HG02763 (cell line): ENCODE data around the gene SH3D21.

Experiments used
- ATAC-seq: cut with Tn5 transposase; IDR thresholded peaks from one replicate; pipeline ENCODE4 v1.9.1; 2021; ENCODE audit warnings: mild to moderate bottlenecking, moderate library complexity; ENCODE audit not compliant: unreplicated experiment

Gene SH3D21

DNA sequence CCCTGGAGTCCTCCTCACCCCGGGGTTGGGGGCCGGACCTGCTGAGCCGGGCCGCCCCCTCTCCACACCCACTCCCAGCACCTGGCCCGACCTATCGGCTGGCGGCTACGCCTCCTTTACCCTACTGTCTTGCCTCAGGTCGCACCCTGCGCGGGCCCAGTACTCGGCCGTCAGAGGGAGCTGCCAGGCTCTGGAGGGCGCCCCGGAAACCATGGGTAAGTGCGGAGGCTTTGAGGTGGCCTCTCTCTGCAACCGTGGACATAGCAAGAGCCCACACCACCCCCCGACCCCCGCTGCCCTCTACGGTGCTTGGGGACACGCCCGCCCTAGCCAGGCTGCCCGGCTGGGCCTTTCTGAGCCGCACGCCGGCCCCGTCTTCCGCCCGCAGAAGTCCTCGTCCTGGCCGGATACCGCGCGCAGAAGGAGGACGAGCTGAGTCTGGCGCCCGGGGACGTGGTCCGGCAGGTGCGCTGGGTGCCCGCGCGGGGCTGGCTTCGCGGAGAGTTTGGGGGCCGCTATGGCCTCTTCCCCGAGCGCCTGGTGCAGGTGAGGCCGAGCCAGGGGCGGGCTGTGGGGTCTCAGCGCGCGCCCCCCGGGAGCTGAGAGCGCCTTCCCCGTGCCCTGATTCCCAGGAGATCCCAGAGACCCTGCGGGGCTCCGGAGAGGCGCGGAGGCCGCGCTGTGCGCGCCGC is at the start of gene SH3D21:
Gene SH3D21, plus strand, starts transcription at position 159 of the 692 bp plus-strand sequence. Its CDS starts 53 bp downstream, at position 212.
- peak; percentile 23 for ATAC-seq

- ATAC-seq, result no peak
Measured at GRCh38 chr1:36256558-36257374, 49.4 kb upstream of the SH3D21 start.

- no peak for ATAC-seq
Measured at GRCh38 chr1:36257375-36257767, 48.8 kb upstream of the SH3D21 start.

GRCh38 chr1:36258960-36259344 is 47.2 kb upstream of the SH3D21 start:
- no peak for ATAC-seq

DNA sequence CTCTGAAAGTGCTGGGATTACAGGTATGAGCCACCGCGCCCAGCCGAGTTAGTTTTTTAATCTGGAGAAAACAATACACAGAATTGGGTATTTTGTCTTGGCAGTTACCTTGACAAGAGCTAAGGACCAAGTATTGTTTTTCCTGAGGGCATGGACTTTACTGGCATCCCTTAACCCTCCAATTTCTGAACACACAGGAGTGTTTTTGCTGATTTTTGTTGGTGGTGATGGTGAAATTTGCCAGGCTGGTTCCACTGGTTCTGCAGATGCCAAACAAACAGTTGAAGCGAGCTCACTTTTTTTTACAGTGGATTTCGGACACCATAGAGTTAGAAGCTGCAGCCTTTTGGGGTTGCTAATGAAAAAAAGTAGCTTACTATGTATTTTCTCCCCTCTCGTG is 37.2 kb upstream of the SH3D21 start:
- ATAC-seq, result no peak

GRCh38 chr1:36269408-36269838 is 36.7 kb upstream of the SH3D21 start:
- no peak for ATAC-seq

- no peak for ATAC-seq
Measured at GRCh38 chr1:36273024-36273423, 33.1 kb upstream of the SH3D21 start.

GRCh38 chr1:36274201-36274600 is 32.0 kb upstream of the SH3D21 start:
- no peak for ATAC-seq

GRCh38 chr1:36276688-36277087 is 29.5 kb upstream of the SH3D21 start:
- no peak for ATAC-seq

GRCh38 chr1:36279110-36279788 is 26.9 kb upstream of the SH3D21 start:
- ATAC-seq, result no peak

GRCh38 chr1:36279789-36280296 is 26.3 kb upstream of the SH3D21 start:
- ATAC-seq, result no peak

DNA sequence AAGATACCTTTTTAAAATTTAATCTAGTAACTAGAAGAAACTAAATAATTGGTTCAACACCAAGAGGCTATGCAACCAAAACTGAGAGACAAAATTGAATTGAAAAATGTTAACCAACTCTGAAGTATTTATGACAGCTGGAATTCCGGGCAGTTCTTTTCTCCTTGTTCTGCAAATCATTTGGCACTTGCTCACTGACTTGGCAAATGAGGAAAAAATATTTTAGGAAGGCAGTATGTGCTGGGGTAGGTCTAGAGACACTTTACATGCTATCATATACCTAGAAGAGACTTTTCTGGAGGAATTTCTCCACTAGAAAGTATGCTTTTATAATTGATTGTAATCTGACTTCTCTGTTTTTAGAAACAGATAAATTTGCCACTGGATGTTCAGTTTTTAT is 22.1 kb upstream of the SH3D21 start:
- ATAC-seq, result no peak

DNA sequence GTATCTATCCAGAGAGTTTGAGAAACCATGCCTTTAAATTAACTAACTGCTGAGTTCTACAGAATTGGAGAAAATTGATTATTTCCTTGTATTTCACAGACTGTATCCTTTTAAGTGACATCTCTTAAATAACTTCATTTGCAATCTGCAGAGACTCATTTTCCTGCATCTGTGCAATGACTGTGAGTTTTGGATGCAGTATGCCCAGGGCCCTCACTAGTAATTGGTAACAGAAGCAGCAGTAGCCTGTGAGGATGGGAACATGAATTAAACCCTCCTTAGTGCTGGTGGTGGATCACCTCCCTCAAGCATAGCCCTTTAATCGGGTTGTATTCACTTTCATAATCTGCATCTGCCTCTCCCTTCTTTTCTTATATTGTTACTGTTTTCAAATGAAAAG is 21.7 kb upstream of the SH3D21 start:
- ATAC-seq, result no peak

DNA sequence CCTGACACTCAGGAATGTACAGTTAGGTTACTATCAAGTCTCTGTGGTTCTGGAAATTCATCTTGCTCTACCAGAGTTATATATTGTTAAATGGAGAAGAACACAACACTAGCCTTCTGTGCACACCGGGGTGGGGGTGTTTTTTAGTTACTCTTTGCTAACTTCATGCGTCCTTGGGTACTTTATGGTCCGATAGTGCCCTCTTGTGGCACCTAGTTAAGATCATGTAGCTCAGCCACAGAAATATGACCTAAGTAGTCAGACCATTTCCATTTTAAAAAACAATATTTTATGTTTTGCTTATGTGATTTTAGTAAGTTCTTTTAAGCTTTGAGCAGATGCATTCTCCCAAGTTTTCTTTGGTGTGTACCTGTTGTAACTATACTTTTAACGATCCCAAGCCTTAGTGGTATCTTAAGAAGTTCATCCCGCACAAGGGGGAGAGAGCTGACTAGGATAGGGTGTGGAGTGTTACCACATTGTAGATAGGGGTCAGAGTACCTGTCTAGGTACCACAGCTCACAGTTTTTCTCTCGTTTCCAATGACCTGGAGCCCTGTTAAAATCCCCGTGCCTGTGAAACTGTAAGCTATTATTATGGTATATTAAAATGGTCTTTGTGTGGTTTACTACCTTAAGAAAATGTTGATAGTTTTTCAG is 20.6 kb upstream of the SH3D21 start:
- no peak for ATAC-seq

GRCh38 chr1:36286802-36287201 is 19.4 kb upstream of the SH3D21 start:
- no peak for ATAC-seq

GRCh38 chr1:36287595-36287994 is 18.6 kb upstream of the SH3D21 start:
- no peak for ATAC-seq

GRCh38 chr1:36295390-36295789 is 10.8 kb upstream of the SH3D21 start:
- ATAC-seq, result no peak

- ATAC-seq, result no peak
Measured at GRCh38 chr1:36297062-36297461, 9.1 kb upstream of the SH3D21 start.

GRCh38 chr1:36298640-36299039 is 7.5 kb upstream of the SH3D21 start:
- ATAC-seq, result no peak

- ATAC-seq, result no peak
Measured at GRCh38 chr1:36300526-36300925, 5.6 kb upstream of the SH3D21 start.

DNA sequence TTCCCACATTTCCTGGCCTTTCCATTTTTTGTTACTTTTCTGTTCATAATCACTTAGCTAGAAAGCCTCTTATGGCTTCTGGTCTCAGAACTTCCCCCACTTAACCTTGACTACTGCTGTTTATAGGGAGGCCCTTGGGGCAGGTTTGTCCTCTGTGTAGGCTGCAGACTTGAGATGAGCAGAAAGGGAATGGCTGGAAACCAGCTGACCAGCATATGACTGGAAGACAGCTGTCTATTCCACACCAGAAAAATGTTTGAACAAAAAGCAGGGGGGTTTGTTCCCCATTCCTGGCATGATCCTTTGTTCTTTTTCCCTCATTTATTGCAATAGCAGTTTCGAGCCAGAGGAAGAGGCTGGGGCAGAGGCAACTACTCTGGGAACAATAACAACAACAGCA is 4.9 kb upstream of the SH3D21 start:
- ATAC-seq, result no peak
